Measurements from ENCODE around the gene PERCC1.

The PERCC1 gene

DNA sequence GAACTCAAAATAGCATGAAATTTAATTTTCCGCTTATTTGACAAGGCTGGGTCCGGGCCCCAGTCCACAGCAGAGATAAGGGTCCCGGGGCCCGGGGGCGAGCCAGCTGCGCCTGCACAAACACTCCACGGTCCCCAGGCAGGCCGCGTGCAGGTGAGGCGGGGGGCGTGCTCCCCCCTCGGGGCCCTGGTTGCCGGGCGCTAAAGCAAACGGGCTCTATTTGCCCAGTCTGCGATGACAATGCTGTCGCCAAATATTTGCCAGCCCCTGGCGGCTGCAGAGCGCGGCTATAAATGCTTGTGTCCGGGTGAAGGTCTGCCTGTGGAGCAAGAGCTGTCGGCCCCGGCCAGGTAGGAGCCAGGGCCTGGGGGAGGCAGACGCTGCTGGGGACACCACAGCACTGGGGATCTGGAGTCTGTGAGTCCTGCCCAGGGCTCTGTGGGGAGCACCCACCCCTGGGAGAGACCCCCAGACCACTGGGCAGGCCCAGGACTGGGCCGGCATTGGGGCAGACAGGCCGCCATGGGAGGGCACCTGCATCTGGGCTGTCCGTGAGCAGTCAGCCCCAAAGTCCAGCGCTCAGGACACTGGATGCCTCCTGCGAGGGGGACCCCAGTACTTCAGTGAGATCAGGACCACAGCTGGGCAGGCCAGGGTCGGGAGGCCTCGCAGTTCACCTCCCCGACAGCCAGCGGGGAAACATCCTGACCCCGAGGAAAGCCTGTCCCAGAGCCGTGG lies at the start of gene PERCC1:
Gene PERCC1, plus strand, starts transcription at position 320 of the 738 bp plus-strand sequence. CDS start 1,516 bp downstream, outside the sequence.
- DNase-seq (ENCODE audit: low spot score) (no peak), FAIRE-seq (no peak)

- FAIRE-seq, result no peak
- no peak for DNase-seq (ENCODE audit: low spot score)
Observed at GRCh38 chr16:1381612-1382406, 49.1 kb upstream of the PERCC1 start.

DNA sequence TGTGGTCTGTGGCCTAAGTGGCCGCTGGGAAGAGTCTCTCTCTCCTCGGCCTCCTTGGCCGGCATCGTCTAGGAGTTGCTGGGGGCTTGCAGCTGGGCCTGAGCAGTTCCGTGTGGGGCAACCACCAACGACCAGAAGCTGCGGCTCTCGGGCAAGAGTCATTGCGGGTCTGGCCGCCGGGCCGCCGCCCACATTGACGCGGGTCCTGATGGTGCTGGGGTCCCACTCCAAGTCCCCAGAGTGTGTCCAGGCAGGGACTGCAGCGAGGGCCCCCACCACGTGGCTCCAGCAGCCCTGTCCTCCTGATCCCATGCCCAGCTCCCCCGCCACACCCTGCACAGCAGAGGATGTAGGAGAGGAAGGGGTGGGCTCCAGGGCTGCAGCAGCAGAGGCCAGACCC lies 47.3 kb upstream of the PERCC1 start:
- no peak for FAIRE-seq
- no peak for DNase-seq (ENCODE audit: low spot score)

DNA sequence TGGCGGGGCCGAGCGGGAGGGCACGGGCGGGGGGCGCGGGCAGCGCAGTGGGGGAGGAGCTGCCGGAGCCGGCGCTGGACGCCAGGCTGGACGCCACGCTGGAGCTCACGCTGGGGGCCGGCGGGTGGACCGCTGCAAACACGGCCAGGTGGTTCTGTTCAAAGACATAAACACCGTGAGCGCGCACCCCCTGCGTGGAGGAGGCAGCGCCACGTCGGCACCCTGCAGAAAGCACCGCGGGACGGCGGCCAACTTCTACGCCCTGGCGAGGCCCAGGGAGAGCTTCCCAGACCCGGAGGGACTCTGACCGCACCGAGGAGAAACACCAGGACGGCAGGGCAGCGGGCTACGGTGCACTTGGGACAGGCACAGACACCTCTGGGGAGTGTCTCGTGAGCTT lies 45.6 kb upstream of the PERCC1 start:
- FAIRE-seq, result no peak
- no peak for DNase-seq (ENCODE audit: low spot score)

DNA sequence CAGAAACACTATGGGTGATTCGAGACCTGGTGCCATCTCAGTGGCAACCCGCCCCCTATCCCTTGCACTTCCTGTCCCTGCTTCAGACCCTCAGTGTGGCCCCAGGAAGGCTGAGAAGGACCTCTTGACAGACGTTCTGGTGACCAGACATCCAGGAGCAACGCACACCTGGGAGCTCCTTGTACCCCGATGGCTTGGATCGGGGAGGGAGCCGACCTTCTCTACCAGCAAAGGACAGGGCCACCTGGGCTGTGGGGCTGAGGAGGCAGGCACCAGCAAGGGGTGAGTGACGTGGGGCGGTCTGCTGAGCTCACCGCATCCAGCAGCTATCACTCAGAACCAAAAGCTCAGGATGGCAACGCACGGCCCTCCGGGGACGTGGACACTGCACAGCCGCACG lies 43.5 kb upstream of the PERCC1 start:
- DNase-seq (ENCODE audit: low spot score) (no peak), FAIRE-seq (no peak)

DNA sequence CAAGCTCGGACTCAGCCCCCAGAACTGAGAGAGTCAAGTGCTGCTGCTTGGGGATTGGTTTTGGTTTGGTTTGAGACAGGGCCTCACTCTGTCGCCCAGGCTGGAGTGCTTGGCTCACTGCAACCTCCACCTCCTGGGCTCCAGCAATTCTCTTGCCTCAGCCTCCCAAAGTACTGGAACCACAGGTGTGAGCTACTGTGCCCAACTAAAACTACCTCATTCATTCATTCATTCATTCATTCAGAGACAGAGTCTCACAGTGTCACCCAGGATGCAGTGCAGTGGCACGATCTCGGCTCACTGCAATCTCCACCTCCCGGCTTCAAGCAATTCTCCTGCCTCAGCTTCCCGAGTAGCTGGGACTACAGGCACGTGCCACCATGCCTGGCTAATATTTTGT lies 41.1 kb upstream of the PERCC1 start:
- FAIRE-seq, result no peak
- DNase-seq (ENCODE audit: low spot score), result no peak

DNA sequence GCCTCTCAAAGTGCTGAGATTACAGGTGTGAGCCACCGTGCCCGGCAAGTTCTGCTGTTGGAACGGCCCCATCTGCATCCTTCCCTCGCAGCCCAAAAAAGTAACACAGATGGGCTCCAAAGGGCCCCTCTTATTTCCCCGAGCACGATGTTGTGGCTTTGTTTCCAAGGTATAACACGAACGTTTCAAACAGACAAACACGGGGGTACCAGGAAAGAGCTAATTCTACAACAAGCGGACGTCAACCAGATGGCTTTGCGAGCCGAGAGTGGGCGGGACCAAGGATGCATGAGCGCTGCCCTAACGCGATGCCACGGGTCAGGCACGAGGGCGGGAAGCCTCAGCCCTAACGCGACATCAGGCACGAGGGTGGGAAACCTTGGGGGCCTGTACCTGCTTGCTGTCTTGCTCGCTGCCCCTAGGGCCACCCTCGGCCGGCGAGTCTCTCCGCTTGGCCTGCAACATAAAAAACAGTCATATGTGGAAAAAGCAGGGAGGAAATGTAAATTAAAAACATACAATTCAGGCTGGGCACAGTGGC lies 40.6 kb upstream of the PERCC1 start:
- DNase-seq (ENCODE audit: low spot score) (no peak), FAIRE-seq (no peak)

- FAIRE-seq (no peak), DNase-seq (ENCODE audit: low spot score) (no peak)
Observed at GRCh38 chr16:1392826-1393225, 38.1 kb upstream of the PERCC1 start.

- FAIRE-seq (no peak), DNase-seq (ENCODE audit: low spot score) (no peak)
Observed at GRCh38 chr16:1393613-1394176, 37.2 kb upstream of the PERCC1 start.

- no peak for FAIRE-seq
- DNase-seq (ENCODE audit: low spot score), result no peak
Observed at GRCh38 chr16:1394367-1394951, 36.4 kb upstream of the PERCC1 start.

- FAIRE-seq (no peak), DNase-seq (ENCODE audit: low spot score) (no peak)
Observed at GRCh38 chr16:1395444-1396031, 35.3 kb upstream of the PERCC1 start.

DNA sequence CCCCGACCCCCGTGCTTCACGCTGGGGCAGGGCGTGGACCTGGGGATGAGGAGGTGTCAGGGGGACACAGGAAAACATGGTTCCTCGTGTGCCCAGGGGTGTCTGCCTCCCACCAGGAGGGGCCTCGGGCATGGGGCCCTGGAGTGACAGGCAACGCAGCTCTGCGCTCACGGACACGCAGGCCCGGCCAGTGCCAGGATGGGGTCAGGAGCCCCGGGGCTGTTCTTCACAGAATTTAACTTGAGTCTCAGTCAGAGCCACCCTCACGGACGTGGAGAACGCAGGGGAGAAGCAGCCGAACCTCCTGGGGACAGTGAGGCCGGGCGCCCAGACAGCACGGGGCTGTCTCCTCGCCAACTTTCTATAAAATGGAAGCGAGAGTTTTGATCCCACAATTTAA lies 33.1 kb upstream of the PERCC1 start:
- no peak for FAIRE-seq
- DNase-seq (ENCODE audit: low spot score), result no peak

DNA sequence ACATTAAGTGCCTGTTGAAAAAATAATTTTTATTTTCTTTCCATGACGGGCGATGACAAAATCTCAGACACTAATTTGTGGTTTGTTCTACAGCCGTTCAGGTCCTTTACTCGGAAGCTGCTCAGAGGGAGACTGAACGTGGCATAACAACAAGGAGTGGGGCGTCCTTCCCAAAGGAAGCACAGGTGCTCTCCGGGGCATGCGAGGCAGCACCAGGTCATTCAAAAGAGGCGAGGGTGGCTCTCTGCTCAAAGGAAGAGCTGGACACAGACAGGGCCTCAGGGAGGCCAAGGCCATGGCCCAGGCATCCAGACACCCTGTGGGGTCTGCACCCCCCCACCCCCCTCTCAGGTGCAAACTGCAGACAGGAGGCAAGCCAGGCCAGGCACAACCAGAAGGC lies 32.5 kb upstream of the PERCC1 start:
- DNase-seq (ENCODE audit: low spot score) (no peak), FAIRE-seq (no peak)

GRCh38 chr16:1398826-1399581 lies 31.9 kb upstream of the PERCC1 start:
- FAIRE-seq, result no peak
- DNase-seq (ENCODE audit: low spot score), result no peak

DNA sequence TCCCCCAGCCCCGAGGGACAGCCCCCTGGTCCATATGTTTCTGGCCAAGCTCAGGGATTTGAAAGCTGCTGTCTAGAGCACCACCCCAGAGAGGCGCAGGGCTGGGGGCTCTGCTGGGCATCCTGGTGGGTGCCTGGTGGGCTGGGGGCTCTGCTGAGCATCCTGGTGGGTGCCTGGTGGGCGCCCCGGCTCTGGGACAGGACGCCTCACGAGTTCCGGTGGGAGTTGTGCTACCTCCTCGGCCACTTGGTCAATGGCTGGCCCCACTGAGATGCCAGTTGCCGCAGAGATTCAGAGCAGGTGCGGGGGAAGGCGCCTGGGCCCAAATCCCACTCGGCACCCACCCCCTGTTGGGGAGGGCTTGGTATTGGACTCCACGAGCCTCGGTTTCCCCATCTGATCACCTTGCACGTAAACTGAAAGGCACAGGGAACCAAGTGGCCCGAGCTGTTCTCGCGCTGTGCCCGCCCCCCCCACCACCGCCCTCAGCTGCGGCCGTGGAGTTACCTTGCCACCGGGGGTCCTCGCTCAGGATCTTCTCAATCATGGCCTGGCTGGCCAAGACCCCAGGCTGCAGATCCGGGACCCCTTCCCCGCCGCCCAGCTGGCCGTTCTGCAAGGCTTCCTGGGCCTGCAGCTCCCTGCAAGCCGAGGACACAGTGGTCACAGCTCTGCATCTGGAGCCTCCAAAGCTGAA lies 29.7 kb upstream of the PERCC1 start:
- no peak for DNase-seq (ENCODE audit: low spot score)
- FAIRE-seq, result no peak

DNA sequence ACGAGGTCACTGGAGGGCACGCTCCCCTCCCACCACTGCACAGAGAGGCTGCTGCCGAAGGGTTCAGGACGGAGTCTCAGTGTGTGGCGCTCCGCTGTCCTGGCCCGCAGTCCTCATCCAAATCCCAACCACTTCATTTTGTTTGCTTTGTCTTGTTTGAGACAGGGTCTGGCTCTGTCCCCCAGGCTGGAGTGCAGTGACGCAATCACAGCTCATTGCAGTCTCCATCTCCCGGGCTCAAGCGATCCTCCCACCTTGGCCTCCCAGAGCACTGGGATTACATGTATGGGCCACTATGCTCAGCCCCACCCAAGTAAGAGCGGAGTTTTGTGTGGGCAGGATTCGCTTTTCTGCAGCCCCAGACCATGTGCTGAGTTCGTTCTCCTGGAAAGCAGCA lies 29.1 kb upstream of the PERCC1 start:
- DNase-seq (ENCODE audit: low spot score) (no peak), FAIRE-seq (no peak)

DNA sequence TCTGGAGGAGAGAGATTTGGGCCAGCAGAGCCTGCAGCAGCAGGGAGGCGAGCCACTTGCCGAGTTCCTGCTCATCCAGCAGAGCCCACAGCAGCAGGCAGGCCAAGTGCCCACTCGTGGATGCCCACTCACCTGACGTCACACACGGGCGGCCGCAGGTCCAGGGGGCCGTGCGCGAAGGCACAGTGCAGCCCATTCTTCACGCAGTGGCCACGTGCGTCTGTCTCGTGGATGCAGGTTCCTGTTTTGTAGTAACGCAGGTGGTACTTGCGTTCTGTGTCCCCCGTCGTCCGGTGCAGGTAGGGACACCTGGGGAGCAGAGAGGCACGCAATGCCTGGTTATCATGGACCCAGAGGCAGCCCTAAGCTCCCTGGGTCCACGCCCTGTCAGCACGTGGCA lies 27.8 kb upstream of the PERCC1 start:
- FAIRE-seq (no peak), DNase-seq (ENCODE audit: low spot score) (no peak)

DNA sequence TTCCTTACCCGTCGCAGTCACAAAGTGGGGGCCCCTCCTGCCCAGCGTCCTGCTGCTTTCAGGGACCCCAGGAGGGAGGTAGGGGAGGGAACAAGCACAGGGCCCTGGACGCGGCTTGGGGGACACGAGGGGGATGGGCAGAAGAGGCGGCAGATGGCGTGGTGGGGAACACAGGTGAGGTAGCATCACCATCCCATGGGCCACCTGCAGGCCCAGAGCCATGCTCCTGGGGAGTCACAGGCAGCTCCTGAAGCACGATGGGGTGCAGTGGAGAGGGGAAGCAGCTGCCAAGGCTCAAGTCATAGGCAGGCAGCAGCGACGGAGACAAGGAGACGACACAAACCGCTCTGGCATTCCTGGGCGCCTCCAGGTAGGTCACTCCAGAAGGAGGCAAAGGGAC lies 27.1 kb upstream of the PERCC1 start:
- DNase-seq (ENCODE audit: low spot score) (no peak), FAIRE-seq (no peak)

GRCh38 chr16:1407753-1408152 lies 23.1 kb upstream of the PERCC1 start:
- no peak for DNase-seq (ENCODE audit: low spot score)
- no peak for FAIRE-seq

- DNase-seq (ENCODE audit: low spot score) (peak; percentile 96), FAIRE-seq (peak; percentile 83)
Observed at GRCh38 chr16:1408171-1408837, 22.6 kb upstream of the PERCC1 start.
